HG02938 (cell line): ENCODE results near the gene RADIL.

Experiments used
- ATAC-seq: cut with Tn5 transposase; IDR thresholded peaks from one replicate; pipeline ENCODE4 v1.9.1; 2021; ENCODE audit warnings: mild to moderate bottlenecking, moderate library complexity; ENCODE audit not compliant: unreplicated experiment

RADIL gene

GRCh38 chr7:4856336-4857057 lies 27.0 kb downstream of the RADIL start:
- ATAC-seq: no peak

- no peak for ATAC-seq
Observed at GRCh38 chr7:4854916-4855315, 28.6 kb downstream of the RADIL start.

GRCh38 chr7:4851459-4852422 lies 31.8 kb downstream of the RADIL start:
- ATAC-seq: no peak

- ATAC-seq: no peak
Observed at GRCh38 chr7:4850262-4850795, 33.2 kb downstream of the RADIL start.

- ATAC-seq: no peak
Observed at GRCh38 chr7:4849390-4849789, 34.1 kb downstream of the RADIL start.

GRCh38 chr7:4845740-4846142 lies 37.8 kb downstream of the RADIL start:
- no peak for ATAC-seq

- no peak for ATAC-seq
Observed at GRCh38 chr7:4842319-4843064, 41.0 kb downstream of the RADIL start.

GRCh38 chr7:4841836-4842235 lies 41.7 kb downstream of the RADIL start:
- ATAC-seq: no peak

- ATAC-seq: no peak
Observed at GRCh38 chr7:4841007-4841784, 42.3 kb downstream of the RADIL start.

GRCh38 chr7:4840079-4840501 lies 43.4 kb downstream of the RADIL start:
- no peak for ATAC-seq

- no peak for ATAC-seq
Observed at GRCh38 chr7:4838626-4839334, 44.7 kb downstream of the RADIL start.

- no peak for ATAC-seq
Observed at GRCh38 chr7:4837803-4838625, 45.5 kb downstream of the RADIL start.

GRCh38 chr7:4837041-4837802 lies 46.3 kb downstream of the RADIL start:
- ATAC-seq: no peak

- no peak for ATAC-seq
Observed at GRCh38 chr7:4836206-4836661, 47.3 kb downstream of the RADIL start.

- ATAC-seq: no peak
Observed at GRCh38 chr7:4835398-4836205, 47.9 kb downstream of the RADIL start.

GRCh38 chr7:4834601-4835397 lies 48.7 kb downstream of the RADIL start:
- no peak for ATAC-seq
